B cell (primary cell): ENCODE measurements around the gene SH3BGRL3. TPM values are rescaled to one million over a fixed set of nuclear protein-coding genes. Genes with fewer than 3 reads are reported as not detected.
A peak's percentile ranks its signal among the peaks of the same experiment; 100 is the strongest.

Experiments
- ATAC-seq: fragments of 200-7000 bp; cut with Tn5 transposase; one replicate; pipeline ENCODE4 v1.10.0; 2021; ENCODE audit warnings: low read depth, mild to moderate bottlenecking, moderate number of reproducible peaks, moderate library complexity
- CTCF ChIA-PET: fragments of 350-600 bp; sonication (Branson Sonifier 250); formaldehyde crosslinking; loops from one replicate; lab custom pipeline; 2021; ENCODE audit warnings: antibody characterized with exemption, inconsistent platforms; lab: Charles Lee
- POLR2A ChIA-PET: fragments of 350-600 bp; sonication (Branson Sonifier 250); formaldehyde crosslinking; loops from one replicate; lab custom pipeline; 2021; ENCODE audit warnings: antibody characterized with exemption; lab: Charles Lee
- DNase-seq: peaks from one replicate; pipeline ENCODE4 v3.0.0; 2013
- H2AFZ ChIP-seq: 2 replicates; pipeline ENCODE4 v1.6.1; 2012; ENCODE audit warnings: mild to moderate bottlenecking, low read depth, low read length; ENCODE audit not compliant: insufficient read depth, poor library complexity, severe bottlenecking
- H3K27ac ChIP-seq, 2 donors: 1 replicate in 1 of 2; 2 replicates in 1 of 2; pipeline ENCODE4 v1.5.1; 2012 to 2013; ENCODE audit warnings: low read length in 2 of 2, mild to moderate bottlenecking in 2 of 2, moderate library complexity in 1 of 2
- H3K27me3 ChIP-seq, 4 experiments: fragments of 200-600 bp in 1 of 4; sonication (generic) in 1 of 4; replicated peaks in 1 of 4; 1 replicate in 2 of 4; 2 replicates in 2 of 4; pipeline versions ENCODE4 v1.6.1 to v1.7.0; 2013 to 2016; ENCODE audit warnings: low read length in 3 of 4, mild to moderate bottlenecking in 2 of 4, mixed read lengths in 1 of 4, moderate library complexity in 1 of 4; ENCODE audit not compliant: insufficient read depth in 4 of 4, control insufficient read depth in 3 of 4; ENCODE audit errors: control extremely low read depth in 1 of 4
- H3K36me3 ChIP-seq, 2 experiments: replicated peaks in 1 of 2; 1 replicate in 1 of 2; 2 replicates in 1 of 2; pipeline versions ENCODE4 v1.6.1 to v1.7.1; 2013; ENCODE audit warnings: low read length in 1 of 2; ENCODE audit not compliant: insufficient read depth in 2 of 2, control insufficient read depth in 1 of 2; ENCODE audit errors: control extremely low read depth in 1 of 2, extremely low read depth in 1 of 2
- H3K4me1 ChIP-seq, 2 donors: fragments of 200-600 bp in 1 of 2; sonication (generic) in 1 of 2; 1 replicate in 1 of 2; 2 replicates in 1 of 2; pipeline versions ENCODE4 v1.5.1 to v1.6.1; 2013 to 2017; ENCODE audit warnings: low read length in 2 of 2; ENCODE audit not compliant: control insufficient read depth in 2 of 2, insufficient read depth in 2 of 2
- H3K4me2 ChIP-seq: replicated peaks from 2 replicates; pipeline ENCODE3; 2012; ENCODE audit warnings: mild to moderate bottlenecking, low read depth, low read length; ENCODE audit not compliant: poor library complexity, severe bottlenecking
- H3K4me3 ChIP-seq, 5 experiments: fragments of 200-600 bp in 1 of 5; sonication (generic) in 1 of 5; 1 replicate in 3 of 5; 2 replicates in 2 of 5; pipeline versions ENCODE4 v1.5.1 to v1.7.0; 2011 to 2016; ENCODE audit warnings: low read length in 4 of 5, mild to moderate bottlenecking in 4 of 5, low read depth in 2 of 5, control low read depth in 1 of 5, moderate library complexity in 1 of 5; ENCODE audit not compliant: insufficient read depth in 1 of 5; ENCODE audit errors: control extremely low read depth in 1 of 5, extremely low read depth in 1 of 5
- H3K79me2 ChIP-seq: fragments of 200-600 bp; sonication (generic); one replicate; pipeline ENCODE4 v1.6.0; 2016; ENCODE audit warnings: low read length; ENCODE audit not compliant: control insufficient read depth, insufficient read depth
- H3K9ac ChIP-seq: fragments of 200-600 bp; sonication (generic); 2 replicates; pipeline ENCODE4 v1.6.1; 2017; ENCODE audit warnings: mild to moderate bottlenecking, low read length, moderate library complexity
- H3K9me3 ChIP-seq, 3 donors: one replicate each; pipeline versions ENCODE4 v1.6.1 to v1.7.1; 2013; ENCODE audit warnings: low read length in 2 of 3; ENCODE audit not compliant: control insufficient read depth in 2 of 3, insufficient read depth in 1 of 3; ENCODE audit errors: control extremely low read depth in 1 of 3
- H4K20me1 ChIP-seq: 2 replicates; pipeline ENCODE4 v1.6.0; 2012; ENCODE audit warnings: mild to moderate bottlenecking, low read length; ENCODE audit not compliant: insufficient read depth, control insufficient read depth, poor library complexity, severe bottlenecking
- H3K27ac Mint-ChIP-seq: one replicate; pipeline ENCODE4 v1.8.0; 2021; ENCODE audit warnings: mixed read lengths
- H3K27me3 Mint-ChIP-seq: one replicate; pipeline ENCODE4 v1.8.0; 2021; ENCODE audit warnings: mixed read lengths
- H3K4me1 Mint-ChIP-seq: one replicate; pipeline ENCODE4 v1.8.0; 2021; ENCODE audit warnings: mixed read lengths
- H3K4me3 Mint-ChIP-seq: one replicate; pipeline ENCODE4 v1.8.0; 2021; ENCODE audit warnings: mixed read lengths
- H3K9me3 Mint-ChIP-seq: one replicate; pipeline ENCODE4 v1.8.0; 2022; ENCODE audit warnings: mixed read lengths; ENCODE audit not compliant: insufficient read depth
- CTCF ChIP-seq: fragments of 200-600 bp; IDR thresholded peaks from one replicate; pipeline ENCODE4 v1.8.0; 2022; ENCODE audit warnings: antibody characterized with exemption, mild to moderate bottlenecking
- EZH2 ChIP-seq: IDR thresholded peaks from 2 replicates; pipeline ENCODE4 v1.6.1; 2012; ENCODE audit warnings: borderline replicate concordance, low read depth, mild to moderate bottlenecking, moderate library complexity, low read length; ENCODE audit not compliant: insufficient read depth, poor library complexity, severe bottlenecking
- WGBS: methylation state at CpG from one replicate; pipeline ENCODE4 v1.1.5; 2013; ENCODE audit warnings: missing lambda C conversion rate; ENCODE audit not compliant: insufficient coverage; 5-methylcytosine and 5-hydroxymethylcytosine counted together
- intact Hi-C: fragments of 100-400 bp; cut with micrococcal nuclease; formaldehyde crosslinking; loops from one replicate; pipeline ENCODE4 v1.10.0; 2022
- polyA plus RNA-seq: library from polyadenylated mRNA; depleted of rRNA; stranded (reverse); fragments of >200 nt; gene quantifications from 2 replicates; pipeline ENCODE4 v1.2.3, GENCODE V29; 2012
- total RNA-seq, 2 donors: library from RNA; stranded (reverse); fragments of 120-200 nt in 1 of 2; gene quantifications; 1 replicate in 1 of 2; 2 replicates in 1 of 2; pipeline versions ENCODE4 v1.2.3 to v1.2.4, GENCODE V29; 2013 to 2022

Gene SH3BGRL3
- total and polyA plus RNA-seq, 2 donors (not counting 1 experiment from before 2014, with no cell fraction given): 150 to 232 TPM

- H3K4me3 Mint-ChIP-seq: peak within 1 kb of the TSS; percentile 97
- under 1% methylated on average over 73 of the region's 73 CpGs for WGBS
- Histone ChIP-seq H3K4me1 (peaks cover 11 to 16% of the 10 kb centered on the region in 2 donors), H3K27ac (peak within 1 kb of the TSS; percentile 59 to 86), H3K4me2 (peak within 1 kb of the TSS; percentile 94), H3K9ac (peak within 1 kb of the TSS; percentile 84), H3K27me3 (no peaks in the 10 kb centered on the region), H3K9me3 (no peaks in the 10 kb centered on the region), H3K36me3 (no peaks in the 10 kb centered on the region), H3K79me2 (peaks cover 31% of the 10 kb centered on the region), H3K4me3 (peak within 1 kb of the TSS; percentile 62 to 93 (median 81)), H4K20me1 (no peaks in the 10 kb centered on the region), H2AFZ (peak within 1 kb of the TSS; percentile 99)
- intact Hi-C loops: loop anchor here (1.0 to 5.0 kb wide), 9 partner anchors 41 to 198 kb away; partner anchors contain the start of genes DHDDS, PDIK1L and ZNF593
- no peaks in the 10 kb centered on the region for H3K27me3 Mint-ChIP-seq
- H3K4me1 Mint-ChIP-seq: peaks cover 27% of the 10 kb centered on the region
- DNase-seq (peak; percentile 100), ATAC-seq (peak; percentile 87)
- peak within 1 kb of the TSS; percentile 95 for H3K27ac Mint-ChIP-seq
- TF ChIP-seq CTCF: peak; percentile 90
- no peak for TF ChIP-seq EZH2
- ChIA-PET CTCF (interaction anchor here (0.6 to 5.8 kb wide), 41 partner anchors 9 to 203 kb away, joined by 3 to 43 read pairs (median 4); partner anchors contain the start of genes CD52, DHDDS, SH3BGRL3 and ZNF593), POLR2A (interaction anchor here (0.6 to 2.9 kb wide), 7 partner anchors 45 to 237 kb away, joined by 3 to 17 read pairs (median 4); partner anchors contain the start of genes CD52 and ZNF593)
- no peaks in the 10 kb centered on the region for H3K9me3 Mint-ChIP-seq
These were observed 45.8 kb upstream of the SH3BGRL3 start, which contains the start of gene CEP85 for GRCh38 chr1:26233903-26234643. TSS of gene CEP85 (plus strand) at chr1:26234200. CDS start at chr1:26239784, 5,584 bp downstream.
